Thyroid gland (tissue), 4 donors: ENCODE data around the gene ZNF324.

Experiments
- POLR2A ChIP-seq, 2 donors: fragments of 450-650 bp; IDR thresholded peaks; one replicate each; pipeline ENCODE4 v1.6.1; 2017; ENCODE audit warnings: antibody characterized with exemption in 2 of 2, mild to moderate bottlenecking in 2 of 2, moderate library complexity in 1 of 2
- TF ChIP-seq, protein P1 (sequence below), 6 experiments: fragments of 200-600 bp in 3 of 6; fragments of 450-650 bp in 3 of 6; sonication (generic) in 3 of 6; IDR thresholded peaks; one replicate each; pipeline ENCODE4 v1.5.1; 2016 to 2019; ENCODE audit warnings: antibody characterized with exemption in 6 of 6, mild to moderate bottlenecking in 2 of 6, inconsistent platforms in 1 of 6, moderate library complexity in 1 of 6

DNA sequence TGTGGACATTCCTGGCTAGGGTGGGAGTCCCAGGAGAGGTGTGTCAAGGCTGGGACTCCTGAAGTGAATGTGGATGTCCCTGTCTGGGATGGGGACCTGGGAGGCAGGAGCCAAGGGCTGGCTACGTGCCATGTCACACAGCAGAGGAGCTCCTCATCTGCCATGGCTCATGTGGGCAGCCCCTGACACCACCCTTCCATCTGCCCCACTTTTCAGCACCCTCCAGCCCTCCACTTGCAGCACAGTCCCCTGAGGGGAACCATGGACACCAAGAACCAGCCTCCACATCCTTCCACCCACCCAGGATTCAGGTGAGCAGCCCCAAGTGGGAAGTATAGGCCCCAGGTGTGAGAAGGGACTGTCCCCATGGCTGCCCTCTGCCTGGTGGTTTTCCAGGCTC, 11.0 kb downstream of the ZNF324 start:
- TF ChIP-seq, protein P1, sequence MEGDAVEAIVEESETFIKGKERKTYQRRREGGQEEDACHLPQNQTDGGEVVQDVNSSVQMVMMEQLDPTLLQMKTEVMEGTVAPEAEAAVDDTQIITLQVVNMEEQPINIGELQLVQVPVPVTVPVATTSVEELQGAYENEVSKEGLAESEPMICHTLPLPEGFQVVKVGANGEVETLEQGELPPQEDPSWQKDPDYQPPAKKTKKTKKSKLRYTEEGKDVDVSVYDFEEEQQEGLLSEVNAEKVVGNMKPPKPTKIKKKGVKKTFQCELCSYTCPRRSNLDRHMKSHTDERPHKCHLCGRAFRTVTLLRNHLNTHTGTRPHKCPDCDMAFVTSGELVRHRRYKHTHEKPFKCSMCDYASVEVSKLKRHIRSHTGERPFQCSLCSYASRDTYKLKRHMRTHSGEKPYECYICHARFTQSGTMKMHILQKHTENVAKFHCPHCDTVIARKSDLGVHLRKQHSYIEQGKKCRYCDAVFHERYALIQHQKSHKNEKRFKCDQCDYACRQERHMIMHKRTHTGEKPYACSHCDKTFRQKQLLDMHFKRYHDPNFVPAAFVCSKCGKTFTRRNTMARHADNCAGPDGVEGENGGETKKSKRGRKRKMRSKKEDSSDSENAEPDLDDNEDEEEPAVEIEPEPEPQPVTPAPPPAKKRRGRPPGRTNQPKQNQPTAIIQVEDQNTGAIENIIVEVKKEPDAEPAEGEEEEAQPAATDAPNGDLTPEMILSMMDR (IDR thresholded peaks at IDR 0.05), result no peak
- TF ChIP-seq POLR2A (IDR thresholded peaks at IDR 0.05), result no peak
